Stimulated activated CD8-positive, alpha-beta memory T cell treated with anti-CD3 and anti-CD28 coated beads, Interleukin-12 subunit alpha, Interleukin-12 subunit beta, amount 100 ng/mL, for 1 hour (primary cell): Measurements from ENCODE around the gene EFCC1.

ENCODE experiments used
- DNase-seq: peaks from one replicate; pipeline ENCODE4 v3.0.0-alpha.2; 2020; ENCODE audit warnings: low read depth

Gene EFCC1

GRCh38 chr3:129014793-129015345 is 13.8 kb downstream of the EFCC1 start:
- no peak for DNase-seq

GRCh38 chr3:129015388-129016105 is 14.4 kb downstream of the EFCC1 start:
- DNase-seq, result no peak

- DNase-seq, result peak; percentile 44
Measured at GRCh38 chr3:129016356-129016719, 15.2 kb downstream of the EFCC1 start.

- DNase-seq, result no peak
Measured at GRCh38 chr3:129016720-129017483, 15.8 kb downstream of the EFCC1 start.

- no peak for DNase-seq
Measured at GRCh38 chr3:129017484-129017899, 16.4 kb downstream of the EFCC1 start.

GRCh38 chr3:129018271-129018670 is 17.2 kb downstream of the EFCC1 start:
- DNase-seq, result no peak

GRCh38 chr3:129018751-129019150 is 17.6 kb downstream of the EFCC1 start:
- no peak for DNase-seq

GRCh38 chr3:129019266-129019665 is 18.2 kb downstream of the EFCC1 start:
- no peak for DNase-seq

- DNase-seq, result no peak
Measured at GRCh38 chr3:129020691-129021090, 19.6 kb downstream of the EFCC1 start.

- no peak for DNase-seq
Measured at GRCh38 chr3:129021140-129021551, 20.0 kb downstream of the EFCC1 start.

- no peak for DNase-seq
Measured at GRCh38 chr3:129022114-129023007, 21.3 kb downstream of the EFCC1 start.

- no peak for DNase-seq
Measured at GRCh38 chr3:129023008-129023358, 21.9 kb downstream of the EFCC1 start.

- no peak for DNase-seq
Measured at GRCh38 chr3:129023909-129024308, 22.8 kb downstream of the EFCC1 start.

- no peak for DNase-seq
Measured at GRCh38 chr3:129025108-129025507, 24.0 kb downstream of the EFCC1 start.

GRCh38 chr3:129025691-129026435 is 24.8 kb downstream of the EFCC1 start:
- no peak for DNase-seq

GRCh38 chr3:129026728-129027543 is 25.8 kb downstream of the EFCC1 start:
- DNase-seq, result peak; percentile 82

GRCh38 chr3:129027544-129027880 is 26.4 kb downstream of the EFCC1 start:
- DNase-seq, result no peak

- no peak for DNase-seq
Measured at GRCh38 chr3:129028866-129029265, 27.8 kb downstream of the EFCC1 start.

GRCh38 chr3:129030611-129031010 is 29.5 kb downstream of the EFCC1 start:
- DNase-seq, result no peak

- DNase-seq, result no peak
Measured at GRCh38 chr3:129031476-129032215, 30.5 kb downstream of the EFCC1 start.
